ENCODE data around the gene PUM2.

- TF ChIP-seq TAF1 (IDR thresholded peaks at IDR 0.05; ENCODE audit: borderline replicate concordance, low read depth, low read length) (no peak), POLR2A (IDR thresholded peaks at IDR 0.05; ENCODE audit: low read depth, low read length) (no peak), POLR2AphosphoS5 (IDR thresholded peaks at IDR 0.05; ENCODE audit: low read depth, low read length) (no peak)
Observed at GRCh38 chr2:20330192-20330591, 20.5 kb downstream of the PUM2 start.

All from GM12892 (cell line).